NCI-H510A (cell line): Measurements from ENCODE around the gene FRMPD4.

Experiments
- DNase-seq: peaks from one replicate; lab custom pipeline; 2025; lab: John Stamatoyannopoulos, UW

The FRMPD4 gene

DNA sequence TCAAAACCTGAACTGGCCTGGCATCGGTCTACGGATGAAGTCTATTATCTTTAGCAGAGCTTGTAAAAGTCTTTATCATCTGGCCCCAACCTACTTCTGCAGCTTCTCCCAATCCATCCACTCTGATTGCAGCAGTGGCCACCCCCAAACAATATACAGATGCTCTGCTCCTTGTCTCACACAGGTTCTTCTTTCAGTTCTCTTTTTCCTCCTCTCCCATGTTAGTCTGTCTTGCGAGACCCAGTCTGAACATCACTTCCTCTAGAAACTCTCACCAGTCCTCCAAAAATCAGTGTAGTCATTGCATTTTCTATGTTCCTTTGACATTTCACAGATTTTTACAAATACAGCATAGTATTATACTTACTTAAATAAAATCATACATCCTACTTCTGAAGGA is 163.0 kb downstream of the FRMPD4 start:
- DNase-seq = no peak

DNA sequence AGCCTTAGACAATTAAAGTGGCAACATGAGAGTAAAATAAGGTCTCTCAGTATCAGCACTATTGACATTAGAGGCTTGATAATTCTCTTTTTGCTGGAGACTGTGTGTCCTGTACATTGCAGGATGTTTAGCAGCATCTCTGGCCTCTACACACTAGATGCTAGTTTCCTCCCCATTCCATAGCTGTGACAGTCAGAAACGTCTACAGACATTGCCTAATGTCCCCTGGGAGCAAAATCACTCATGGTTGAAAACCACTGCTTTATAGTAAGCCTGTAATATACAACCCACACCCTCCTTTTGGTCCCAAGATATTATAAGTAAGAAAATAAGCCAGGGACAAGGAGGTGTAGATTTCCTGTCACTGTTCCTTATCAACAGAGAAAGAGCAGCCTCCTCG is 166.0 kb downstream of the FRMPD4 start:
- DNase-seq = no peak

DNA sequence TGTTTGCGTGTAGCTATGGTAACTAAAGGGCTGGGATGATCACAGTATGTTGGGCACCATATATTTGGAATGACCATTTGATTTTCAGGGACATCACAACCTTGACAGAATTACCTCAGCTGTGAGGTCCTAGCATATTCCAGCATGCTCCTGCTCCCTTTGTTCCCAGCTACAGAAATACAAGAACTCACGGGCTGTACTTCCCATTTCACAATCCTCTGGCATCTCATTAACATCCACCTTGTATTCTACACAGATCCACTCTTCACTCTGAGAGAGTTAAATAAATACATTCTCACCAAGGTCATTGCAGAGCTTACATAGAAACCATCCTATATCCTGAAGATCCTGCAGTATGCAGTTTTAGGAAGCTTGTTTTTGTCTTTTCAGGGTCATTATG is 169.7 kb downstream of the FRMPD4 start:
- DNase-seq = no peak

DNA sequence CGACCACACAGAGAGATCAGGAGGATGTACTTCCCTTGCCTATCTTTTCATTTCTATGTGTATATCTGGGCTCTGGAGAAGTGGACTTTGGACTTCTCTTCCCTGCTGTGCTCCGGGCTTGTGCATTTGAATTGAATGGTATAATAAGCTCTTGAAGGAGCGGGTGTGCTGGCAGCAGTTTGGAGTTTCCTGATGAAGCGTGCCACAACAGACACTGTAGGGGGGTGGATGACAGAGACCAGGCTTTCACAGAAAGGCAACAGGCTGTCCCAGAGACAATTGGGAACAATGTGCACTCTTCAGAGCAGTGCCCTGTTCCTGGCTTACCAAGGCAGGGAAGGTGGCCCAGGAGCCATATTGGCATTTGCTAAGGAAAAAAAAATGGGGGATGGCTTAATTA is 170.1 kb downstream of the FRMPD4 start:
- no peak for DNase-seq

DNA sequence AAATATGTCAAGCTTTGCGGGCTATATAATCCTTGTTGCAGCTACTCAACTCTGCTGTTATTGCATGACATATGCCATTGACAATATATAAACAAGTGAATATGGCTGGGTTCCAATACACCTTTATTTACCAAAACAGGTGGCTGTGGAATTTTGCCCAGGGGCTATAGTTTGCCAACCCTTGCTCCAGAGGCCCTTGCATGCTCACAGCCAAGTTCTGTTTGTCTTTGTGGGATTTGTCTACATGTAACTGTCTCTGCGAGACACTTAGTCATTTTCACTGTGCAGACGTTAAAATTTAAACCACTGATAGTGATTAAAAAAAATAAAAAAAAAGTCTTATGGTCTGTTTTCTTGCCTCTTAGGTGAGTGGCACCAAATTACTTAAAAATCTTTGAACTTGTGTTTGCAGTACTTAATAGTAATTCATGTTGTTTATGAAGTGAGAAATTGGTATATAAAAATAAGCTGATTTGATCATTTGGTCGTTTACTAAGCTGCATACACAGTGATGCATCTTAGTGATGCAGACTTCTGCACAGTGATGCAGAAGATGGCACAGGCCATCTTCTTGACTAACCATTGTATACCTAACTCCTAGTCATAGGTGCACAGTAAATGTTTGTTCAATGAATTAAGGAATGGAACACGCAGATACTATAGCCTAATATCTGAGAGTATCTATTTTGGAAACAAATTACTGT is 170.9 kb downstream of the FRMPD4 start:
- DNase-seq = no peak

DNA sequence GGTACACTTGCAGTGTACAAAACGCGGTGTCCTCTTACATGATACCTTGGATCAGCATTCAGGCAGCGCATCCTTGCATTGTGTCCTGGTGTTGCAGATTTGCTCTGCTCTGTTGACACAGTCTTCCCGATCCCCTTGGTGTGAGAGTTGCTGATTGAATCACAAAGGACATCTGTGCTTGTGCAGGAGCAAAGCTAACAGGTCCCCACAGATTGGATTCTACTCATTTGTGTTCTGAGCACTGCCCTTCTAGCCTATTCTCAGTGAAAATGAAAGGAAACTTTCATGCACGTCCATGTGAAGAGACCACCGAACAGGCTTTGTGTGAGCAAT is 171.4 kb downstream of the FRMPD4 start:
- no peak for DNase-seq

DNA sequence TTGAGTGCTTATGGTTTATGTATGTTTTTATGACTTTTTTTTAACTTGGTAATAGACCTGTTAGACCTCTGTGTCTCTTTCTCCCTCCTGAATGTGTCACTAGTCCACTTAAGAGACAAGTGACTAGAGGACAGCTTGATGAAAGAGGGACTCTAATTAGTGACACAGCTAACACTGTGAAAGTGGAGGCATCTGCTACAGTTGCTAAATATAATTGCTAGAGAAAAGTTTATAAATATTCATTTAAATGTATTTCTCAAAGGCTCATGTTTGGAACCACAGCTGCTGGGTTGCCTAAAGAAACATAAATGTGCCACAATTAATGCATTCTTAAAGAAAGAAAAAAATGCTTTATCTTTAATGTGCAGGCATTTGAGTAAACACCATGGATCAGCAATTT is 176.4 kb downstream of the FRMPD4 start:
- DNase-seq = no peak

DNA sequence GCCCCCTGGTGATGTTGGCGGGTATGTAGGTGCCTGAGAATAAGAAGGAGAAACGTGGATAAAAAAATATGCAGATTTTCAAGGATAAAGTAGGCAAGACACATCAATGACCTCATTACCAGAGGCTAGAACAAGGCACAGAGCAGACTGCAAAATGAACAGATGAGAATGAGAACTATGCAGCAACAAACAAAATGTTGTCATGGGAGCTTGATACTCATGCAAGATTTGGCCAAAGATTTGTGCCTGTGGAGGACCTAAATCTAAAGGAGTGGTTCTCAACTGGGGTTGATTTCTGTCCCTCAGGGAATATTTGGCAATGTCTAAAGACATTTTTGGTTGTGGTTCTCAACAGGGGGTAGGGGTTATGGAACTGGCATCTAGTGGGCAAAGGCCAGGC is 177.3 kb downstream of the FRMPD4 start:
- no peak for DNase-seq

DNA sequence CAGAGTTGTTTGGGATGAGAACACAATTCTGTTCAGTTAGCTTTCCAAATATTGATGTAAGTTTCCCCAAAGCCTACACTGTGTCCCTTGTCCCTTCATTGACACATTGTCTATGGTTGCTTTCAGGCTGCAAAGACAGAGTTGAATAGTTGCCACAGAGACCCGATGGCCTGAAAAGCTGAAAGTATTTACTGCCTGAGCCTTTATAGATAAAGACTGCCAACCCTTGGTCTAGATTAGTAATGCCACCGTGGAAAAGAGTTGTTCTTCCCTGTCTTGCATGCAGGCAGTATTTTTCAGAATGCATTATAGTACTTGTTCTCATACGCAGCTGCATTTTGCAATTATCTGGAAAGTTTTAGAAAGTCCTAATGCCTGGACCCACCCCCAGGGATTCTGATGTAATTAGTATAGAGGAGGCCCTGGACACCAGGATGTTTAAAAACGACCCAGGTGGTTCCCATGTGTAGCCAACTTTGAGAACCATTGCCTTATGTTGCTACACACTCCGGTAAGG is 180.8 kb downstream of the FRMPD4 start:
- DNase-seq = no peak

DNA sequence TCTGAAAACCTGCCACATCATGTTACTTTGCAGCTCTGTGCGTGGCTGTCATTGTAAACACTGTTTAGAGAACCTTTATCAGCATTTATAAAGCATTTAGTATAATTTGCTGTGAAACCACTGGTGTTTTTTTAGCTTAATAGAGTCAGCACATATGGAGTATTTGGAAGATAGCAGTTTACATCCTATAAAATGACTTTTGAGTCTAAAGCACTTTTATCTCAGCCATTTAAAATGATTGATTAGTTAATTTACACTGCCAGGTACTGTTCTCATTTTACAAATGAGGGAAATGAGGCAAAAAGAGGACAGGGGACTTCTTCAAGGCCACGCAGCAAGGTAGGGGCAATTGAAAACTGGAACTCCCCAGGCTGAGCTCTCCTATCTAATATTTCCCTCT is 181.7 kb downstream of the FRMPD4 start:
- DNase-seq = no peak

DNA sequence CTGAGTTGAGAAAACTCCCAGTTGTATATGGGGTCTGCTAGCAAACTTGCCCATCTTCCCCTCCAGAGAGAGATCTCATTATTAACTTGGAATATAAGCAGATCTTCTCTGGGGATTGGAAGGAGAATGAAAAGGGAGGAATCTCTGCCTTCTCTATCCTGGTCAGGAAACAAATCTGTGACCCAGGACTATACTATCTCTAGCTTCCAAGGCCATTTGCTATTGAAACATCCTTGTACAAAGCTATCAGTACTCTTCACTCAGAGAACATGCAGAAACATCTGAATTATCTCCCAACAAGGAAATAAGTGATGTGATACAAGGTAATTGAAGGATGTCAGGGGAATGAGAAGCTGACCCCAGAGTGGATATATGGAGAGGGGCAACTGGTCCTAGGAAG is 183.8 kb downstream of the FRMPD4 start:
- DNase-seq = no peak

DNA sequence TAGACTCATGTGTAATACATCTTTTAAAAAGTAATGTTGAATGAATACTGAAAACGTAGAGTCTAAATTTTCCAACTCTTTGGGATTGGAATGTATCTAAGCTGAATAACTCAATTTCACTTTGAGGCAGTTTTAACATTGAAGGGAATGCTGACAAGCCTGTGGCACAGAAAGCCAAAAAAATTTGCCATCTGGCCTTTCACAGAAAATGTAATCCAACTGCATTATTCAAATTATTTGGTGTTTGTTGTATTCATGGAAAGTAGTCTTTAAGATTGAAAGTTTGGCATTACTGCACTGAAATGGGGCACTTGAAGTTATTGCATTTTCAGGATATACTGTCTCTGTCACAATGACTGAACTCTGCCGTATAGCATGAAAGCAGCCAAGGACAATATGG is 186.9 kb downstream of the FRMPD4 start:
- DNase-seq = no peak

DNA sequence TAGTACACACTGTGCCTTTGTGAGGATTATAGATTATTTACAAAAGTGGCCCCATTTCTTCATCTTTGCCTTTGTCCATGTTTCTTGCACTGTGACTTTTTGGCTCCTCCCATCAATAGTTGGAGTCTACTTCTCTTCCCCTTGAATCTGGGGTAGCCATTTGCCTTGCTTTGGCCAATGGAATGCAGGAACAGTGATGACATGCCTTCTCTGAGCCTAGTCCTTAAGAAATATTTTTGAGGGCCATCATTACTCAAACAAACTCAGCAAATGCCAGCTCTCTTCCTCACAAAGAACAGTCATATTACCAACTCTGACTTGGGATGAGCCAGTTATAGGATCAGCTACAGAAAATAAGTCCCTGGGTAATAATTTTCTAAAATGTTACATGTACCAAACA is 189.6 kb downstream of the FRMPD4 start:
- no peak for DNase-seq

DNA sequence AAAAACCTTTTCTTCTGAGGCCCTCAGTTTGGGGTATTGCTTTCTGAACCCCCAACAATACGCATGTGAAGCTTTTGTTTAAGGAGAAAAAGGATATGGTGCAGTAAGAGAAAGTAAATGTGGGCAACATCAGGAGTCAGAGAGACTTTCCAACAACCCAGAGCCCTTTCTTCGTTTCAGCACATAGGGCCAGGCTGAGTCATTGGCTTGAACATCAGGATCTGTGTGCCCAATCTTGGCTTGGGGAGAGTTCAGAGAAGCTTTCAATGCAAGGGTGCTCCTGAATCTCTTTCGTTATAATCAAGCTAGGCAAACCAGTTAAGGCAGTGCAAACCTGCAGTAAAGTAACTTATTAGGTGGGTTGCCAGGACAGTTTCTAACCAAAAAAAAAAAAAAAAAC is 191.2 kb downstream of the FRMPD4 start:
- no peak for DNase-seq

DNA sequence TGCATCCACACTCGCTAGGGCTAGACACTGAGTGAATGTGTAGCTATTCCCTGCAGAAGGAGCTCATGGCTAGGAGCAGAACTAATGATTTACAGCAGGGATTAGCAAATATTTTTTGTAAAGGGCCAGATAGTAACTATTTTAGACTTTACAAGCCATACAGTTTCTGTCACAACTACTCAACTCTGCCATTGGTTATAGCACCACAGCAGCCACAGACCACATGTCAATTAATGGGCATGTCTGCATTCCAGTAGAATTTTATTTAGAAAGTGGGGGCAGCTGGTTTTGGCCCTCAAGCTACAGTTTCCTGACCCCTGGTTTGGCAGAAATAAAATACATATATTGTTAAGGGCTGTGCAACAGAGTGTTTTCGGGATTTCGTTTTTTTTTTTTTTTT is 192.6 kb downstream of the FRMPD4 start:
- no peak for DNase-seq

DNA sequence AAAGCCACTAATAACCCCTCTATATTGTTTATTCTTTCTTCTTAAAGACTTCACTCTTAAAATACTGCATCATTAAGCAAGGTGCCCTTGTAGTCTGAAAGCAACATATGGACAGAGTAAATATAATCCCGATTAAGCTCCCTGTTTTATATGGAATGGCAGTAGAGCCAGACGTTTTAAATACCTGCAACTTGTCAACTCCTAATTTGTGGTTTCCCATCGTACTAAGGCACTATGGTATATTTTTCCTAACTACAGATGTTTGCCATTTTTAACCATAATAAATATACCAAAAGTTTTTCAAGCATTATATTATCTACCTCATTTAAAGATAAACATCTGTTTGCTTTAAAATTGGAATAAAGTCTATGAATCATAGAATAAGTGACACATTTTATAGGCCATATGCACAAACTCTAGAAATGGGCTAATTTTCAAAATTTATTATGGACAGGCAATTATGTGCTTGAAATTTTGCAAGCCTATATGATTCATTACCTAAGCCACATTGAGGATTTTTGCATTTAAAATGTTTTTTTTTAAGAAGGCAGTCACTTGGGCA is 194.6 kb downstream of the FRMPD4 start:
- DNase-seq = no peak

DNA sequence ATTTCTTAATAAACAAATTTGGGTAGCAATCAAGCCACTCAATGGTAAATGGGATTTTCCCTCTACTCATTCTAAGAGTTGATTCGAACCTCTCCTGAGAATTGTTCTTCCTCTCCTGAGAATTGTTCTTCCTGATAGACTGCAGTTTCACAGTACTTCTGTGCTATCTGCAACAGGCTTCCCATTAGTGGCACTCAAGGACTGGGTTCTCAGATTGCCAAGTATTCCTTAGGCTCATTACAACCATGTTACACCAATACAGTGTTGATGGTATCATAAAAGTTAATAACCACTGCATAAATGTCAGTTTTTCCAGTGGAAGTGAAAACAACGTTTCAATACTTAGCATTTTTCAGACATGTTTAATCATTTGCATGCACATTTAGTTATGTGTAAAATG is 201.6 kb downstream of the FRMPD4 start:
- DNase-seq = no peak

DNA sequence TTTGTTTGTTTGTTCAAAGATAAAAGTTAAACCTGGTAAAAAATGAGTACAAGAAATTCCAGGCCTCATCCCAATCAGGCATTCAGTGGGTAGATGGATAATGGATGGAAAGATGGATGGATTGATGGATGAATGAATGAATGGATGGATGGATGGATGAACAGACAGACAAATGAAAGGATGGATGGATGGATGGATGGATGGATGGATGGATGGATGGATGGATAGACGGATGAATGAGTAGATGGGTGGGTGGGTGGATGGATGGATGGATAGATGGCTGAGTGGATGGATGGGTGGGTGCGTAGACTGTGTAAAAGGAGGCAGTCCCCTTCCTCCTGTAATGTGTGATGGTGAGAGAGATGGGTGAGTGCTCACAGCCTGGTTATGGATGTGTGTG is 206.7 kb downstream of the FRMPD4 start:
- DNase-seq = no peak

DNA sequence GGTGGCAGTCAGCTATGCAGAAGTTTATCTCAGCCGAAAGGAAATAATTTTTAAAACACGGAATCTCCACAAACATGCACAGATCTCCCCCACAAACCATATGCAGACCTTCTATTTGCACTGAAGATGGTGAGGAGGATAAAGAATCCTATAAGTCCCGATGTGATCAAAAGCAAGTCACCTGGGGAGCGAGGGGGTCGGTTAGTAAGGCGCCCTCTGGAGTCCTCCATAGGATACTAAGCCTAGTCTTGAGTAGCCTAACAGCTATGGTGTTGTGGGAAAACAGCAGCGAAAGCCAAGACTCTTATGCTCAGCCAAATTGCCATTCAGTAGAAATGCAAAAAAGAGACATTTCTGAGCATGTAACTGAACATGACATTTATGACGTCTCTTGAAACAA is 210.9 kb downstream of the FRMPD4 start:
- DNase-seq = no peak

DNA sequence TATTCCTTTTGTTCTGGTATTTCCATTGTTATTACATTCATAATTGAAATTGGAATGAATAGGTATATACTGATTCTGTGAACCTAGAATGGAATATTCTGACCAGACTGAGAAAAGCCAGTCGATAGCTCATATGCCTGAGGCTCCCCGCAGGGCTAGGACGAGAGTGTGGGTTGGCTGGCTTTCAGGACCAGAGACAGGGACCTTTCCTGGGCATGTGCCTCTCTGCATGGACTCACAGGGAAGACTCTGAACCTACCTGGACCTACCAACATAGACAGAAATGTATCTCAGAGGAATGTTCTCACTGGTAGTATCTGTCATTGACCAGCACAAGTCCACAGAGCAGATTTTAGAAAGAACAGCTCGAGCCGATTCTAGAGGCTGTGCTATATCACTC is 214.6 kb downstream of the FRMPD4 start:
- no peak for DNase-seq

DNA sequence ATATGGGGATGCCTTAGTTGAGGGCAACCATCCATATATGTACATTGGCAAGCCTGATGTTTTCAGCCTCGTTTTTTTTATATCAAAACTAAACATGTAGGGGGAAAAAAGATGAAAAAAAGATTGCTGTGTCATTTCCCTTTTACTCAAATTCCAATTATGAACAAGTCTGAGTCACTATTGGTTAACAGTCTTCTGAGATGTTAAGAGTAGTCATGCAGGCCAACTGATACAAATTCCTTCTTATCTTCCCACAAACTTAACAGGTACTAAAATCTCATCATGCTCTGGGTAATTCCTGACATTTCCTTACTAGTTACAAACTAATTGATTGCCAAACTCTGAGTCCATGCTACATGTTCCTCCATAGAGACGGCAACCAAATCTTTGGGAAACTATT is 222.1 kb downstream of the FRMPD4 start:
- no peak for DNase-seq

DNA sequence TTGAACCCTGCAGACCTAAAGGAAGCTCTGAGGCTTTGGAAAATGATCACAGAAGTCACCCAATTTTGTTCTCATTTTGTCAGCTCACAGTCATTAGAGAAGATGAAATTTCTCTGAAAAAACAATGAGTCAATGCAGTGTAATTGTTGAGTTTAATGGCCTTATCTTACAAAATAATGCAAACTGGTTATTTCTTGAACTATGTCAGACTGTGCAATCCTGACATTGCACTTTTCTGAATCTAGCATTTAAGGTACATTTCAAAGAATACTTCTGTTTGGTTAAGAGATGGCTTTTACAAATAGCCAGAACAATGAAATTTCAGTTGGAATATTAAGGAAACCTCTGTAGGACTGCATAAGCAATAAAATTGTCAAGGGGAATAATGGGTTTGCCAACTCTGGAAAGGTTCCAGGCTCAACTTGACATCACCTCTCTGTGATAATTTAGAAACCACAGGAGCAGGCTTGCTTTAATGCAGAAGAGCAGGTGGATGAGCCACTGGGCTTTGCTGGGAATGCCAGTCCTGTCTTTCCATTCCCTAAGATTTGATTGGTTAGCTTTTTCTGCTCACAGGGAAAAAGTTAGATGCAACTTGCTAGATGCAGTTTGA is 222.8 kb downstream of the FRMPD4 start:
- no peak for DNase-seq

DNA sequence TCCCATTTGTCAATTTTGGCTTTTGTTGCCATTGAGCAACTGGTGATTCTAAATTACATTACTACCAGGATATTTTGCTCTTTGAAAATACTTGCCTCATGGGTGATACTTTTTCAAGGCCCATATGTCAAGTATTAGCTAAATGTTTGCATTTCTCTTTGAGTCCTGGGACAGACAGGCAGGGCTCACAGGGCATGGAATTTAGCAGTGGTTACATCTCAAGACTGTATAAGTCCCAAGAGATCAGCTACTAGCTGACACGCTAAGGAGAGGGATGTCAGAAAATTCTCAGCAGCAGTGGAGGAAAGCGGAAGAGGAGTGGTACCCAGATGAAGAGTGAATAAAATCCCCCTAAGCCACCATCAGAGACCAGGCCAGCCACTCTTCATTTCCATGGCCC is 224.9 kb downstream of the FRMPD4 start:
- DNase-seq = no peak

DNA sequence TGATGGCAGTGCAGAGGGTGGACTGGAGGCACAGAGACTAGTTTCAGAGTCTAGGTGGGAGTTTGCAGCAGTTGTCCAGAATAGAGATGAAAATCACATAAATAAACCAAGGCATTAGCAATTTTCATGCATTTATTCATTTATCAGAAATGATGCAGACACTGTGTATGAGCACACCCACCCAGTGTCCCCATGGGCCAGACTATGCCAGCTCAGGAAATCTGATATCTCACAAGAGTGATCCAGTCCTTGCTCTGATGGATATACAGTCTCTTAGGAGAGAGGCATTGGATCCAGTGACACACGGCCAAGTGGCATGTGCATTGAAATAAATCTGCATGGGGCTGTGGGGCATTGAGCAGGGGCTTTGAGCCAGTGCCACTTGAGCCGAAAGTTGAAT is 228.2 kb downstream of the FRMPD4 start:
- DNase-seq = no peak
